WTC11 (cell line): Measurements from ENCODE around the gene CTNNBIP1. TPM values are rescaled to one million over a fixed set of nuclear protein-coding genes. Genes with fewer than 3 reads are reported as not detected.

Experiments used
- ATAC-seq: fragments of 200-7000 bp; cut with Tn5 transposase; 2 replicates; pipeline ENCODE4 v1.10.0; 2021; ENCODE audit warnings: mild to moderate bottlenecking, moderate library complexity
- CTCF ChIA-PET: fragments of 300-600 bp; sonication (Branson Sonifier 250); formaldehyde crosslinking; loops from one replicate; lab custom pipeline; 2021; ENCODE audit warnings: antibody characterized with exemption; lab: Charles Lee
- POLR2A ChIA-PET: fragments of 350-600 bp; sonication (Branson Sonifier 250); formaldehyde crosslinking; loops from one replicate; lab custom pipeline; 2021; ENCODE audit warnings: antibody characterized with exemption; lab: Charles Lee
- DNase-seq: peaks from one replicate; pipeline ENCODE4 v3.0.0; 2021; ENCODE audit warnings: low spot score
- H3K27ac Mint-ChIP-seq: 2 replicates; pipeline ENCODE4 v1.8.0; 2021; ENCODE audit warnings: mixed read lengths
- H3K27me3 Mint-ChIP-seq: 2 replicates; pipeline ENCODE4 v1.8.0; 2021; ENCODE audit warnings: low read depth, mild to moderate bottlenecking, moderate library complexity, mixed read lengths
- H3K36me3 Mint-ChIP-seq: 2 replicates; pipeline ENCODE4 v1.8.0; 2021; ENCODE audit warnings: mixed read lengths
- H3K4me1 Mint-ChIP-seq: 2 replicates; pipeline ENCODE4 v1.8.0; 2022; ENCODE audit warnings: mixed read lengths
- H3K4me3 Mint-ChIP-seq: 2 replicates; pipeline ENCODE4 v1.8.0; 2021; ENCODE audit warnings: mild to moderate bottlenecking, moderate library complexity, mixed read lengths
- H3K9me3 Mint-ChIP-seq: 2 replicates; pipeline ENCODE4 v1.8.0; 2021; ENCODE audit warnings: mixed read lengths
- CREB1 ChIP-seq: sonication (generic); formaldehyde crosslinking; IDR thresholded peaks from 2 replicates; pipeline ENCODE4 v1.8.0; 2023; ENCODE audit warnings: mild to moderate bottlenecking, missing genetic modification reagents
- EMX1 ChIP-seq: fragments of 250-450 bp; sonication (Bioruptor Pico); IDR thresholded peaks from 2 replicates; pipeline ENCODE4 v1.8.0; 2021; ENCODE audit warnings: mild to moderate bottlenecking
- ESRRA ChIP-seq: sonication (generic); formaldehyde crosslinking; IDR thresholded peaks from 2 replicates; pipeline ENCODE4 v1.8.1; 2022; ENCODE audit warnings: mild to moderate bottlenecking, missing genetic modification reagents, borderline replicate concordance
- ETV6 ChIP-seq: sonication (generic); formaldehyde crosslinking; IDR thresholded peaks from 2 replicates; pipeline ENCODE4 v1.8.1; 2022; ENCODE audit warnings: mild to moderate bottlenecking, missing genetic modification reagents
- GRHL2 ChIP-seq: fragments of 250-450 bp; sonication (Bioruptor Pico); IDR thresholded peaks from 2 replicates; pipeline ENCODE4 v1.8.0; 2022; ENCODE audit warnings: mild to moderate bottlenecking, moderate library complexity; ENCODE audit not compliant: insufficient replicate concordance, severe bottlenecking
- IRF2 ChIP-seq: sonication (generic); formaldehyde crosslinking; IDR thresholded peaks from 2 replicates; pipeline ENCODE4 v1.8.0; 2022; ENCODE audit warnings: low read depth, missing genetic modification reagents, borderline replicate concordance
- MAX ChIP-seq: sonication (generic); formaldehyde crosslinking; IDR thresholded peaks from 2 replicates; pipeline ENCODE4 v1.8.0; 2022; ENCODE audit warnings: mild to moderate bottlenecking, missing genetic modification reagents
- ZNF263 ChIP-seq: sonication (generic); formaldehyde crosslinking; IDR thresholded peaks from 2 replicates; pipeline ENCODE4 v1.8.1; 2022; ENCODE audit warnings: low read depth, mild to moderate bottlenecking, moderate library complexity, missing genetic modification reagents
- ZNF317 ChIP-seq: sonication (generic); formaldehyde crosslinking; IDR thresholded peaks from 2 replicates; pipeline ENCODE4 v1.8.1; 2023; ENCODE audit warnings: low read depth, mild to moderate bottlenecking, moderate library complexity, missing genetic modification reagents, borderline replicate concordance
- ZNF416 ChIP-seq: fragments of 250-450 bp; sonication (Bioruptor Pico); IDR thresholded peaks from 2 replicates; pipeline ENCODE4 v1.9.0; 2021; ENCODE audit warnings: mild to moderate bottlenecking, inconsistent platforms
- ZNF423 ChIP-seq: fragments of 250-450 bp; sonication (Bioruptor Pico); IDR thresholded peaks from 2 replicates; pipeline ENCODE4 v2.1.2; 2022; ENCODE audit warnings: mild to moderate bottlenecking, moderate library complexity
- ZNF671 ChIP-seq: fragments of 250-450 bp; sonication (Bioruptor Pico); IDR thresholded peaks from 2 replicates; pipeline ENCODE4 v1.8.0; 2021; ENCODE audit warnings: mild to moderate bottlenecking
- ZSCAN18 ChIP-seq: fragments of 250-450 bp; sonication (Bioruptor Pico); IDR thresholded peaks from 2 replicates; pipeline ENCODE4 v2.1.2; 2022; ENCODE audit warnings: mild to moderate bottlenecking, moderate library complexity
- total RNA-seq: library from RNA; stranded (reverse); gene quantifications from 3 replicates; pipeline ENCODE4 v1.2.3, GENCODE V29; 2021
- TF ChIP-seq, protein P1 (sequence below): sonication (generic); formaldehyde crosslinking; IDR thresholded peaks from 2 replicates; pipeline ENCODE4 v1.8.1; 2022; ENCODE audit warnings: mild to moderate bottlenecking, missing genetic modification reagents, moderate library complexity, borderline replicate concordance
- TF ChIP-seq, protein P2 (sequence below): fragments of 250-450 bp; sonication (Bioruptor Pico); IDR thresholded peaks from 2 replicates; pipeline ENCODE4 v1.9.0; 2021; ENCODE audit warnings: moderate library complexity, mild to moderate bottlenecking, inconsistent platforms, borderline replicate concordance
- TF ChIP-seq, protein P3 (sequence below): sonication (generic); formaldehyde crosslinking; IDR thresholded peaks from 2 replicates; pipeline ENCODE4 v1.8.1; 2023; ENCODE audit warnings: mild to moderate bottlenecking, missing genetic modification reagents, moderate library complexity
- TF ChIP-seq, protein P4 (sequence below): sonication (generic); formaldehyde crosslinking; IDR thresholded peaks from 2 replicates; pipeline ENCODE4 v1.8.0; 2022; ENCODE audit warnings: mild to moderate bottlenecking, missing genetic modification reagents
- TF ChIP-seq, protein P5 (sequence below): fragments of 250-450 bp; sonication (Bioruptor Pico); IDR thresholded peaks from 2 replicates; pipeline ENCODE4 v1.9.0; 2021; ENCODE audit warnings: mild to moderate bottlenecking, borderline replicate concordance
- TF ChIP-seq, protein P6 (sequence below): fragments of 250-450 bp; sonication (Bioruptor Pico); conservative IDR thresholded peaks from 2 replicates; pipeline ENCODE4 v1.9.0; 2021; ENCODE audit warnings: mild to moderate bottlenecking

CTNNBIP1 gene
- total RNA-seq, 1 experiment from 2014 or later = 58.2 TPM

GRCh38 chr1:9821710-9822109 is 88.4 kb downstream of the CTNNBIP1 start (continued):
- TF ChIP-seq MAX (no peak), GRHL2 (CRISPR knock-in tag) (no peak), ZSCAN18 (no peak)

GRCh38 chr1:9820521-9820920 is 89.5 kb downstream of the CTNNBIP1 start:
- TF ChIP-seq ZNF317 (CRISPR knock-in tag) (no peak), ZNF423 (CRISPR knock-in tag) (no peak), ZNF416 (CRISPR knock-in tag) (no peak)
- Mint-ChIP-seq H3K4me1 (peaks cover 54% of the 10 kb centered on the region), H3K4me3 (no peak overlapping the region; the same call in 1 of the 2 replicates), H3K27me3 (peaks cover 18% of the 10 kb centered on the region), H3K9me3 (no peaks in the 10 kb centered on the region), H3K27ac (0 out of 2 replicates have a peak overlapping the region, but pooled peaks have one; percentile 19), H3K36me3 (no peaks in the 10 kb centered on the region)
- POLR2A ChIA-PET = no interaction called here
- CTCF ChIA-PET = interaction anchor here (1.0 to 1.1 kb wide), 2 partner anchors 41 to 100 kb away, joined by 3 to 4 read pairs; no protein-coding TSS in a partner anchor
- ATAC-seq (no peak), DNase-seq (no peak)

- CTCF ChIA-PET = interaction anchor here (0.7 to 2.4 kb wide), 7 partner anchors 11 to 270 kb away, joined by 3 to 14 read pairs (median 5); no protein-coding TSS in a partner anchor
- no peak overlapping the region for H3K4me3 Mint-ChIP-seq
- H3K4me1 Mint-ChIP-seq = peaks cover 47% of the 10 kb centered on the region
Observed at GRCh38 chr1:9817734-9818133, 92.3 kb downstream of the CTNNBIP1 start.

More at GRCh38 chr1:9817734-9818133, 92.3 kb downstream of the CTNNBIP1 start:
- H3K27ac Mint-ChIP-seq = no peak overlapping the region
- TF ChIP-seq, protein P1, sequence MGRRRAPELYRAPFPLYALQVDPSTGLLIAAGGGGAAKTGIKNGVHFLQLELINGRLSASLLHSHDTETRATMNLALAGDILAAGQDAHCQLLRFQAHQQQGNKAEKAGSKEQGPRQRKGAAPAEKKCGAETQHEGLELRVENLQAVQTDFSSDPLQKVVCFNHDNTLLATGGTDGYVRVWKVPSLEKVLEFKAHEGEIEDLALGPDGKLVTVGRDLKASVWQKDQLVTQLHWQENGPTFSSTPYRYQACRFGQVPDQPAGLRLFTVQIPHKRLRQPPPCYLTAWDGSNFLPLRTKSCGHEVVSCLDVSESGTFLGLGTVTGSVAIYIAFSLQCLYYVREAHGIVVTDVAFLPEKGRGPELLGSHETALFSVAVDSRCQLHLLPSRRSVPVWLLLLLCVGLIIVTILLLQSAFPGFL = no peak
- no peak for TF ChIP-seq EMX1 (CRISPR knock-in tag)
- no peak for TF ChIP-seq ZNF671 (CRISPR knock-in tag)
- TF ChIP-seq, protein P2, sequence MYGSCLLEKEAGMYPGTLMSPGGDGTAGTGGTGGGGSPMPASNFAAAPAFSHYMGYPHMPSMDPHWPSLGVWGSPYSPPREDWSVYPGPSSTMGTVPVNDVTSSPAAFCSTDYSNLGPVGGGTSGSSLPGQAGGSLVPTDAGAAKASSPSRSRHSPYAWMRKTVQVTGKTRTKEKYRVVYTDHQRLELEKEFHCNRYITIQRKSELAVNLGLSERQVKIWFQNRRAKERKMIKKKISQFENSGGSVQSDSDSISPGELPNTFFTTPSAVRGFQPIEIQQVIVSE (CRISPR knock-in tag) = no peak
- TF ChIP-seq, protein P3, sequence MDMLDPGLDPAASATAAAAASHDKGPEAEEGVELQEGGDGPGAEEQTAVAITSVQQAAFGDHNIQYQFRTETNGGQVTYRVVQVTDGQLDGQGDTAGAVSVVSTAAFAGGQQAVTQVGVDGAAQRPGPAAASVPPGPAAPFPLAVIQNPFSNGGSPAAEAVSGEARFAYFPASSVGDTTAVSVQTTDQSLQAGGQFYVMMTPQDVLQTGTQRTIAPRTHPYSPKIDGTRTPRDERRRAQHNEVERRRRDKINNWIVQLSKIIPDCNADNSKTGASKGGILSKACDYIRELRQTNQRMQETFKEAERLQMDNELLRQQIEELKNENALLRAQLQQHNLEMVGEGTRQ (CRISPR knock-in tag) = no peak
- TF ChIP-seq ZNF263 (CRISPR knock-in tag) = no peak
- TF ChIP-seq CREB1 (CRISPR knock-in tag) = no peak
- TF ChIP-seq IRF2 (CRISPR knock-in tag) = no peak
- TF ChIP-seq ESRRA (CRISPR knock-in tag) = no peak
- no peak for TF ChIP-seq ETV6 (CRISPR knock-in tag)
- no peak for TF ChIP-seq ZNF423 (CRISPR knock-in tag)
- TF ChIP-seq, protein P4, sequence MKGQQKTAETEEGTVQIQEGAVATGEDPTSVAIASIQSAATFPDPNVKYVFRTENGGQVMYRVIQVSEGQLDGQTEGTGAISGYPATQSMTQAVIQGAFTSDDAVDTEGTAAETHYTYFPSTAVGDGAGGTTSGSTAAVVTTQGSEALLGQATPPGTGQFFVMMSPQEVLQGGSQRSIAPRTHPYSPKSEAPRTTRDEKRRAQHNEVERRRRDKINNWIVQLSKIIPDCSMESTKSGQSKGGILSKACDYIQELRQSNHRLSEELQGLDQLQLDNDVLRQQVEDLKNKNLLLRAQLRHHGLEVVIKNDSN (CRISPR knock-in tag) = no peak
- TF ChIP-seq, protein P5, sequence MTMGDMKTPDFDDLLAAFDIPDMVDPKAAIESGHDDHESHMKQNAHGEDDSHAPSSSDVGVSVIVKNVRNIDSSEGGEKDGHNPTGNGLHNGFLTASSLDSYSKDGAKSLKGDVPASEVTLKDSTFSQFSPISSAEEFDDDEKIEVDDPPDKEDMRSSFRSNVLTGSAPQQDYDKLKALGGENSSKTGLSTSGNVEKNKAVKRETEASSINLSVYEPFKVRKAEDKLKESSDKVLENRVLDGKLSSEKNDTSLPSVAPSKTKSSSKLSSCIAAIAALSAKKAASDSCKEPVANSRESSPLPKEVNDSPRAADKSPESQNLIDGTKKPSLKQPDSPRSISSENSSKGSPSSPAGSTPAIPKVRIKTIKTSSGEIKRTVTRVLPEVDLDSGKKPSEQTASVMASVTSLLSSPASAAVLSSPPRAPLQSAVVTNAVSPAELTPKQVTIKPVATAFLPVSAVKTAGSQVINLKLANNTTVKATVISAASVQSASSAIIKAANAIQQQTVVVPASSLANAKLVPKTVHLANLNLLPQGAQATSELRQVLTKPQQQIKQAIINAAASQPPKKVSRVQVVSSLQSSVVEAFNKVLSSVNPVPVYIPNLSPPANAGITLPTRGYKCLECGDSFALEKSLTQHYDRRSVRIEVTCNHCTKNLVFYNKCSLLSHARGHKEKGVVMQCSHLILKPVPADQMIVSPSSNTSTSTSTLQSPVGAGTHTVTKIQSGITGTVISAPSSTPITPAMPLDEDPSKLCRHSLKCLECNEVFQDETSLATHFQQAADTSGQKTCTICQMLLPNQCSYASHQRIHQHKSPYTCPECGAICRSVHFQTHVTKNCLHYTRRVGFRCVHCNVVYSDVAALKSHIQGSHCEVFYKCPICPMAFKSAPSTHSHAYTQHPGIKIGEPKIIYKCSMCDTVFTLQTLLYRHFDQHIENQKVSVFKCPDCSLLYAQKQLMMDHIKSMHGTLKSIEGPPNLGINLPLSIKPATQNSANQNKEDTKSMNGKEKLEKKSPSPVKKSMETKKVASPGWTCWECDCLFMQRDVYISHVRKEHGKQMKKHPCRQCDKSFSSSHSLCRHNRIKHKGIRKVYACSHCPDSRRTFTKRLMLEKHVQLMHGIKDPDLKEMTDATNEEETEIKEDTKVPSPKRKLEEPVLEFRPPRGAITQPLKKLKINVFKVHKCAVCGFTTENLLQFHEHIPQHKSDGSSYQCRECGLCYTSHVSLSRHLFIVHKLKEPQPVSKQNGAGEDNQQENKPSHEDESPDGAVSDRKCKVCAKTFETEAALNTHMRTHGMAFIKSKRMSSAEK (CRISPR knock-in tag) = no peak
- TF ChIP-seq, protein P6, sequence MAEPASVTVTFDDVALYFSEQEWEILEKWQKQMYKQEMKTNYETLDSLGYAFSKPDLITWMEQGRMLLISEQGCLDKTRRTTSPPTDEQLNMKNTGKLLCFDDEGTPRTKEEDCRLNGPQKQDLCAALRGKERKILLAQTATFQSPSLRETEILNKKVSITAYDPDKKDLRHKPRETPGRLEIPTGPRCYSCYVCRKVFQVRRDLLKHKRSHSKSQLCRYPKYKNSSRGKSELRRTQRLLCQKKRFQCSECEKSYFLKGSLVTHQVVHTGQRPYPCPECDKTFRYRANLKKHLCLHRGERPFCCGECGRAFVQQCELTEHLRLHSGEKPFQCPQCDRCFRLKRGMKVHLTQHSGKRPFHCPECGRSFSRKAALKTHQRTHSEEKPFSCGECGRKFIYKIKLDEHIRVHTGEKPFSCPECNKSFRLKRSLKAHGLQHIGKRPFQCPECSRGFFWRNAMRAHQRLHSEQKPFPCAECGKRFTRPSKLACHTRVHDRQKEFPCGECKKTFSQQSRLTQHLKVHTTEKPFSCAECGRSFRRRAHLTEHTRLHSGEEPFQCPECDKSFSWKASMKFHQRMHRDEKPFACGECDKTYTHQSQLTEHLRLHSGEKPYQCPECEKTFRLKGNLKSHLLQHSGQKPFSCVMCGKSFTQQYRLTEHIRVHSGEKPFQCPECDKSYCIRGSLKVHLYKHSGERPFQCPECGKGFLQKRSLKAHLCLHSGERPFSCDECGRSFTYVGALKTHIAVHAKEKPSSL = no peak
- H3K36me3 Mint-ChIP-seq = no peaks in the 10 kb centered on the region
- DNase-seq (no peak), ATAC-seq (no peak)
- POLR2A ChIA-PET = interaction anchor here (0.8 kb wide), 1 partner anchor 10 kb away, joined by 6 read pairs; no protein-coding TSS in a partner anchor
- H3K27me3 Mint-ChIP-seq = 0 out of 2 replicates have a peak, but pooled peaks cover 5% of the 10 kb centered on the region
- H3K9me3 Mint-ChIP-seq = no peaks in the 10 kb centered on the region
